K562 (cell line): ENCODE measurements around the gene SLC39A13. TPM values are rescaled to one million over a fixed set of nuclear protein-coding genes. Genes with fewer than 3 reads are reported as not detected.

Experiments used
- ASH1L ChIP-seq: fragments of 450-650 bp; IDR thresholded peaks from 2 replicates; pipeline ENCODE4 v1.6.1; 2018; ENCODE audit warnings: borderline replicate concordance, mild to moderate bottlenecking, low read depth; ENCODE audit not compliant: partially characterized antibody
- E2F5 ChIP-seq: sonication (generic); formaldehyde crosslinking; IDR thresholded peaks from 2 replicates; pipeline ENCODE4 v1.8.0; 2022; ENCODE audit warnings: mild to moderate bottlenecking, missing genetic modification reagents
- HSF4 ChIP-seq: fragments of 250-450 bp; sonication (Bioruptor Pico); IDR thresholded peaks from 2 replicates; pipeline ENCODE4 v2.1.2; 2022; ENCODE audit warnings: mild to moderate bottlenecking, moderate library complexity, borderline replicate concordance
- SAFB2 ChIP-seq: fragments of 200-400 bp; formaldehyde crosslinking; IDR thresholded peaks from 2 replicates; pipeline ENCODE4 v1.6.1; 2018; ENCODE audit warnings: borderline replicate concordance, low read length, low read depth, moderate library complexity; ENCODE audit not compliant: severe bottlenecking
- XRCC3 ChIP-seq: fragments of 450-650 bp; IDR thresholded peaks from 2 replicates; pipeline ENCODE4 v1.6.1; 2017; ENCODE audit warnings: mild to moderate bottlenecking, moderate library complexity
- ZKSCAN3 ChIP-seq: fragments of 250-450 bp; sonication (Bioruptor Pico); IDR thresholded peaks from 2 replicates; pipeline ENCODE4 v1.4.0; 2020
- ZNF175 ChIP-seq: fragments of 200-800 bp; sonication (Bioruptor generic); IDR thresholded peaks from 2 replicates; pipeline ENCODE4 v1.6.1; 2016; ENCODE audit warnings: low read depth, mild to moderate bottlenecking, missing genetic modification characterization, missing compliant biosample characterization
- ZNF407 ChIP-seq: fragments of 450-650 bp; IDR thresholded peaks from 2 replicates; pipeline ENCODE4 v1.6.1; 2016; ENCODE audit warnings: low read depth
- polyA plus RNA-seq, 8 experiments: library from polyadenylated mRNA; depleted of rRNA in 4 of 8; stranded (reverse) in 5 of 8; unstranded in 3 of 8; fragments of >200 nt; fragmentation: Nextera tagmentation in 2 of 8; fragmentation: Illumina TruSeq in 1 of 8; extraction: Ambion mirVana in 2 of 8; extraction: Trizol in 1 of 8; gene quantifications; 2 replicates each; pipeline versions ENCODE4 v1.2.1 to v1.2.3, GENCODE V29; 2011 to 2014; ENCODE audit warnings: inconsistent platforms in 1 of 8, missing spikeins in 1 of 8
- total RNA-seq, 7 experiments: library from RNA; depleted of rRNA in 6 of 7; stranded (reverse); fragments of >200 nt in 6 of 7; fragmentation: Illumina TruSeq in 2 of 7; extraction: Trizol in 2 of 7; gene quantifications; 2 replicates each; pipeline versions ENCODE4 v1.2.1 to v1.2.3, GENCODE V29; 2011 to 2021; ENCODE audit warnings: low replicate concordance in 1 of 7
- TF ChIP-seq, protein P1 (sequence below), 2 experiments: fragments of 450-650 bp in 1 of 2; sonication (generic) in 1 of 2; formaldehyde crosslinking in 1 of 2; IDR thresholded peaks in 1 of 2; conservative IDR thresholded peaks in 1 of 2; 2 replicates each; pipeline versions ENCODE4 v1.6.1 to v1.8.1; 2016 to 2023; ENCODE audit warnings: mild to moderate bottlenecking in 2 of 2, moderate library complexity in 2 of 2, inconsistent platforms in 1 of 2, missing genetic modification reagents in 1 of 2
- TF ChIP-seq, protein P2 (sequence below), 2 experiments: fragments of 200-800 bp in 1 of 2; sonication (Bioruptor generic) in 1 of 2; sonication (generic) in 1 of 2; formaldehyde crosslinking in 1 of 2; IDR thresholded peaks in 1 of 2; conservative IDR thresholded peaks in 1 of 2; 2 replicates each; pipeline versions ENCODE4 v1.5.0 to v1.6.1; 2016 to 2020; ENCODE audit warnings: missing compliant biosample characterization in 1 of 2, missing genetic modification characterization in 1 of 2, missing genetic modification reagents in 1 of 2

SLC39A13 gene
- total and polyA plus RNA-seq, 9 of the 15 experiments (the other 6 are each of a cell fraction or from before 2014, with no cell fraction given): 0.17 to 15.9 (median 3.2) TPM

DNA sequence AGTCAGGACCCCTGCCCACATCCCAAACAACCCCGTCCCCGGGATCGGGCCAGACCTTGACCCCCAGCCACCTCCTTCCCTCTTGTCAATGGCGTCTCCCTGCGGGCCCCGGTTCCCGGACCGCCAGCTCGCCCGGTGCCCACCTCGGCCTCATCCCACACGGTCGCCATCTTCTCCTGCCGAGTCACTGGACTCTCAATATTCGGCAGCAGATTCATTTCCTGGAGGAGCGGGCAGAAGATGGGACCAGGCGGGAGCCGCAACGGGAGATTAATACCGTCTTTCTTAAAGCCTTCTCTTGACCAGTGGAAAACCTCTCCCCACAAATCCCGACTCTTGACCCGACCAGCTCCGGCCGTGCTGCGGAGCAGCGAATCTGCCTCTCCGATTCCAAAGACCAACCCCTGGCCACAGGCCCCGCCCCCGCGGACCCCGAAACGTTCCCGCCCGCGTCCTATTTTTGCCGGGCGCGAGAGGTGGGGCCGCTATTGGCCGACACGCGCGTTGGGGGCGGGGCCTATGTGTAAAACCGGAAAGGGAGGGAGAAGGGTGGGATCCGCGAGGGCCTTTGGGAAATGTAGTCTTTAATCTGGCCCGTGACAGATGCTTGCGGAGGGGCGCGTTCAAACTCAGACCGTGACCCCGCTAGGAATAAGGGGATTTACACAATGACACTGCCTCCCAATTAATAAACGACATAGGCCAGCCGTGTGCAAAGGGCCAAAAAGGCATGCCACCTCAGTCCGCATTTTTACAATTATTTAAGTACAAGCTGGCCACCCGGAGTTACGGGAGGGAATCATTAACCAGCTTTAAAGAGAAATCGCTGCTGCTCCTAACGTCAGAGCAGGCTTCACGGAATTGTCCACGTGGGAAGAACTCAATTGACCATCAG, 17.9 kb downstream of the SLC39A13 start, which contains the start of gene PSMC3 (continued):
- TF ChIP-seq, protein P1, sequence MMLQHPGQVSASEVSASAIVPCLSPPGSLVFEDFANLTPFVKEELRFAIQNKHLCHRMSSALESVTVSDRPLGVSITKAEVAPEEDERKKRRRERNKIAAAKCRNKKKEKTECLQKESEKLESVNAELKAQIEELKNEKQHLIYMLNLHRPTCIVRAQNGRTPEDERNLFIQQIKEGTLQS (IDR thresholded peaks at IDR 0.05): peak; percentile 55; the same call in 1 of the 2 replicates
- TF ChIP-seq, protein P1 (CRISPR knock-in tag; conservative IDR thresholded peaks at IDR 0.05): no peak
- TF ChIP-seq ASH1L: no peak
- TF ChIP-seq ZNF175 (CRISPR knock-in tag): no peak
- no peak for TF ChIP-seq ZNF407
- no peak for TF ChIP-seq E2F5 (CRISPR knock-in tag)
- no peak for TF ChIP-seq SAFB2
- TF ChIP-seq XRCC3: no peak
- no peak for TF ChIP-seq HSF4 (CRISPR knock-in tag)
- TF ChIP-seq ZKSCAN3: no peak
- TF ChIP-seq, protein P2, sequence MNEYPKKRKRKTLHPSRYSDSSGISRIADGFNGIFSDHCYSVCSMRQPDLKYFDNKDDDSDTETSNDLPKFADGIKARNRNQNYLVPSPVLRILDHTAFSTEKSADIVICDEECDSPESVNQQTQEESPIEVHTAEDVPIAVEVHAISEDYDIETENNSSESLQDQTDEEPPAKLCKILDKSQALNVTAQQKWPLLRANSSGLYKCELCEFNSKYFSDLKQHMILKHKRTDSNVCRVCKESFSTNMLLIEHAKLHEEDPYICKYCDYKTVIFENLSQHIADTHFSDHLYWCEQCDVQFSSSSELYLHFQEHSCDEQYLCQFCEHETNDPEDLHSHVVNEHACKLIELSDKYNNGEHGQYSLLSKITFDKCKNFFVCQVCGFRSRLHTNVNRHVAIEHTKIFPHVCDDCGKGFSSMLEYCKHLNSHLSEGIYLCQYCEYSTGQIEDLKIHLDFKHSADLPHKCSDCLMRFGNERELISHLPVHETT (CRISPR knock-in tag; conservative IDR thresholded peaks at IDR 0.05 in 1 of 2, IDR thresholded peaks at IDR 0.05 in 1 of 2): peak in 1 of 2 experiments; percentile 85; a peak in 2 of 4 replicates
